Neural cell (in vitro differentiated cells): Measurements from ENCODE around the gene CD70.

ENCODE experiments used
- CTCF ChIP-seq: fragments of 450-650 bp; IDR thresholded peaks from 2 replicates; pipeline ENCODE4 v1.5.1; 2014; ENCODE audit warnings: antibody characterized with exemption, mild to moderate bottlenecking, moderate library complexity; ENCODE audit not compliant: poor library complexity, severe bottlenecking
- EP300 ChIP-seq: fragments of 450-650 bp; conservative IDR thresholded peaks from 2 replicates; pipeline ENCODE4 v1.6.1; 2014; ENCODE audit warnings: antibody characterized with exemption, mild to moderate bottlenecking, moderate library complexity; ENCODE audit not compliant: poor library complexity, severe bottlenecking
- POLR2AphosphoS5 ChIP-seq: IDR thresholded peaks from 2 replicates; pipeline ENCODE4 v1.6.1; 2012
- SMC3 ChIP-seq: fragments of 450-650 bp; conservative IDR thresholded peaks from 2 replicates; pipeline ENCODE4 v1.6.1; 2014; ENCODE audit warnings: antibody characterized with exemption, mild to moderate bottlenecking, moderate library complexity; ENCODE audit not compliant: poor library complexity
- TAF1 ChIP-seq: IDR thresholded peaks from 2 replicates; pipeline ENCODE4 v1.6.1; 2012; ENCODE audit warnings: low read depth

DNA sequence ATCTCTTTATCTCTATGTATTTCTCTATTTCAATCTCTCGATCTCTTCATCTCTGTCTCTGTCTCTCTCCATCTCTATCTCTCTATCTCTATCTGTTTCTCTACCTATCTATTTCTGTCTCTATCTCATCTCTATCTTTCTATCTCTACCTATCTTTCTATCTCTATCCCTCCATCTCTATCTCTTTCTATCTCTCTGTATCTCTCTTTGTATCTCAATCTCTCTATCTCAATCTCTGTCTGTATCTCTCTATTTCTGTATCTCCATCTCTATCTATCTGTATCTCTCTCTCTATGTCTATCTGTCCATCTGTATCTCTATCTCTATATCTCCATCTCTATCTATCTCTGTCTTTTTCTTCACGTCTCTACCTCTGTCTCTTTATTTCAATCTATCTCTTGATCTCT lies 34.9 kb downstream of the CD70 start:
- no peak for TF ChIP-seq SMC3
- no peak for TF ChIP-seq CTCF
- no peak for TF ChIP-seq TAF1
- TF ChIP-seq POLR2AphosphoS5, result no peak
- no peak for TF ChIP-seq EP300
